ENCODE data around the gene LRRC27. TPM values are rescaled to one million over a fixed set of nuclear protein-coding genes. Genes with fewer than 3 reads are reported as not detected.

LRRC27 gene
- total RNA-seq, 4 donors from 2014 or later: 0.59 to 32.6 (median 15.3) TPM

DNA sequence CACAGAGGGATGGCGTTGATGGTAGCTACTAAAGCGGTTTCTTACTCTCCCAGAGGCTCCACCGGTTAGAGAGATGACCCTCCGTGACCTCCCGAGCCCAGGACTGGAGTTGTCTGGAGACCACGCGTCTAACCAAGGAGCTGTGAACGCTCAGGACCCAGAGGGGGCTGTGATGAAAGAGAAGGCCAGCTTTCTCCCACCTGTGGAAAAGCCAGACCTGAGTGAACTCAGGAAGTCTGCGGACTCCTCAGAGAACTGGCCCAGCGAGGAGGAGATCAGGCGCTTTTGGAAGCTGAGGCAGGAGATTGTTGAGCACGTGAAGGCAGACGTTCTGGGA is 15.9 kb downstream of the LRRC27 start:
- Histone ChIP-seq H3K9me3 (no peaks in the 10 kb centered on the region), H3K4me3 (no peak overlapping the region), H3K36me3 (no peaks in the 10 kb centered on the region), H3K4me1 (no peaks in the 10 kb centered on the region), H3K27me3 (no peaks in the 10 kb centered on the region), H3K27ac (no peak overlapping the region)
- TF ChIP-seq, protein P1, sequence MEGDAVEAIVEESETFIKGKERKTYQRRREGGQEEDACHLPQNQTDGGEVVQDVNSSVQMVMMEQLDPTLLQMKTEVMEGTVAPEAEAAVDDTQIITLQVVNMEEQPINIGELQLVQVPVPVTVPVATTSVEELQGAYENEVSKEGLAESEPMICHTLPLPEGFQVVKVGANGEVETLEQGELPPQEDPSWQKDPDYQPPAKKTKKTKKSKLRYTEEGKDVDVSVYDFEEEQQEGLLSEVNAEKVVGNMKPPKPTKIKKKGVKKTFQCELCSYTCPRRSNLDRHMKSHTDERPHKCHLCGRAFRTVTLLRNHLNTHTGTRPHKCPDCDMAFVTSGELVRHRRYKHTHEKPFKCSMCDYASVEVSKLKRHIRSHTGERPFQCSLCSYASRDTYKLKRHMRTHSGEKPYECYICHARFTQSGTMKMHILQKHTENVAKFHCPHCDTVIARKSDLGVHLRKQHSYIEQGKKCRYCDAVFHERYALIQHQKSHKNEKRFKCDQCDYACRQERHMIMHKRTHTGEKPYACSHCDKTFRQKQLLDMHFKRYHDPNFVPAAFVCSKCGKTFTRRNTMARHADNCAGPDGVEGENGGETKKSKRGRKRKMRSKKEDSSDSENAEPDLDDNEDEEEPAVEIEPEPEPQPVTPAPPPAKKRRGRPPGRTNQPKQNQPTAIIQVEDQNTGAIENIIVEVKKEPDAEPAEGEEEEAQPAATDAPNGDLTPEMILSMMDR (IDR thresholded peaks at IDR 0.05): no peak
- no peak for TF ChIP-seq POLR2A (IDR thresholded peaks at IDR 0.05)
- DNase-seq: no peak
- intact Hi-C loops (cut with DNase I; ENCODE audit: low total_unique reads): no loop called here

DNA sequence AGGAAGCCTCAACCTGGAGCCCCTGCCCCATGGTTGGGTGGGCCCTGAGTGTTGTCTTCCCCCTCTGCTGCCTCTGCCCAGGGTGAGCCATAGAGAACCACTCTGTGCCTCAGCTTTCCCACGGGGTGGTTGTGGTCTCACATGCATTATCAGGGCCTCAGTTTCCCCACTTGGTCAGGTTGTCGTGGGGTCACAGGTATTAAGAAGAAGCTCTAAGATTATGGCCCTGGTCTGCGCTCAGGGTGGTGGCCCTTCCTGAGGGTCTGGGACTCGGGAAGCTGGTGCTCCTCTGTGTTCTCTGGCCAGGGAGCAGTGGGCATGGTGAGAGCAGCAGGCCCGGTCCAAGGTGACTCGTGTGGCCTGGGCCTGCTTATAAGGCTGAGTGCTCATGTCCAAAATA is 17.8 kb downstream of the LRRC27 start:
- no peaks in the 10 kb centered on the region for H3K27me3 ChIP-seq
- no peak for TF ChIP-seq POLR2A (IDR thresholded peaks at IDR 0.05)
- TF ChIP-seq, protein P1 (IDR thresholded peaks at IDR 0.05): no peak
- no peaks in the 10 kb centered on the region for H3K9me3 ChIP-seq
- no peak for DNase-seq
- intact Hi-C loops (cut with DNase I; ENCODE audit: low total_unique reads): loop anchor here (5.0 kb wide), 1 partner anchor 127 kb away; no protein-coding TSS in a partner anchor
- no peaks in the 10 kb centered on the region for H3K4me1 ChIP-seq
- H3K4me3 ChIP-seq: no peak overlapping the region
- H3K27ac ChIP-seq: no peak overlapping the region
- no peaks in the 10 kb centered on the region for H3K36me3 ChIP-seq

DNA sequence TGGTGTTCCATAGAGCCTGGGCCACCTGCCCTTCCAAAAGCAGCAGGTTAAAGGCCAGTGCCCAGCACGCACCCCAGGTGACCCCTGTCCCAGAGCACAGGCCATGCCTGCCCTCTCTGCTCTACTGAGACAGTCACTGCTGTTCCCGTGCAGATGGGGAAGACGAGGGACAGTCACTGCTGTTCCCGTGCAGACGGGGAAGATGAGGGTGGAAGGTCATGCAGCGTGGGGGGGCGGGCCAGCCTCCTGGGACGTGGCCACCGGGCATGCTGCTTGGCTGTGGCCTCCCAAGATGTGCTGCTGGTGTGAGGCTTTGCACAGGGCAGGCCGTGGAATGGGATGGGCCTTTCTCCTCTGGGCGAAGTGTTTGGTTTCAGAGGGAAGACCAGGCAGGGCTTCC is 18.4 kb downstream of the LRRC27 start:
- intact Hi-C loops (cut with DNase I; ENCODE audit: low total_unique reads): loop anchor here (5.0 kb wide), 1 partner anchor 128 kb away; no protein-coding TSS in a partner anchor
- DNase-seq: no peak
- H3K4me3 ChIP-seq: no peak overlapping the region
- H3K9me3 ChIP-seq: no peaks in the 10 kb centered on the region
- no peaks in the 10 kb centered on the region for H3K36me3 ChIP-seq
- no peaks in the 10 kb centered on the region for H3K4me1 ChIP-seq
- H3K27ac ChIP-seq: no peak overlapping the region
- H3K27me3 ChIP-seq: no peaks in the 10 kb centered on the region
- no peak for TF ChIP-seq POLR2A (IDR thresholded peaks at IDR 0.05)
- TF ChIP-seq, protein P1 (IDR thresholded peaks at IDR 0.05): no peak

DNA sequence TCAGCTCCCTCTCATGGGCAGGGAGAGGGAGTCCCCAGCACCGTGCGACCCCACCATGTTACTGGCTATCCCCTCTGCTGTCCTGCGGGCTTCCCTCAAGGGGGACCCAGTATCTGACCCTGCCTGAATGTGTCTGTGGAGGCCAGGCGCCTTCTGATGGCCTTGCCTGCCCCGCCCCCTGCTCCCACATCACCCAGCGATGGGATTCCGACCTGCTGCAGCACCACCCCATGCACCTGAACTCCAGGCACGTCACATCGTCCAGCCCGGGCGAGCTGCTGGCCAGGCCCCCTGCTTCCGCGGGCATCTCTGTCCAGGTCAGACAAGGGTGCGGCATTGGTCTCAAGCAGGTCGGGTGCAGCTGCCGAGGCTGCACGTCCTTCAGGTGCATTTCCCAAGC is 19.0 kb downstream of the LRRC27 start:
- H3K4me1 ChIP-seq: no peaks in the 10 kb centered on the region
- TF ChIP-seq, protein P1 (IDR thresholded peaks at IDR 0.05): no peak
- TF ChIP-seq POLR2A (IDR thresholded peaks at IDR 0.05): no peak
- no peaks in the 10 kb centered on the region for H3K27me3 ChIP-seq
- H3K9me3 ChIP-seq: no peaks in the 10 kb centered on the region
- intact Hi-C loops (cut with DNase I; ENCODE audit: low total_unique reads): loop anchor here (5.0 kb wide), 1 partner anchor 129 kb away; no protein-coding TSS in a partner anchor
- no peak overlapping the region for H3K27ac ChIP-seq
- DNase-seq: no peak
- H3K36me3 ChIP-seq: no peaks in the 10 kb centered on the region
- no peak overlapping the region for H3K4me3 ChIP-seq

DNA sequence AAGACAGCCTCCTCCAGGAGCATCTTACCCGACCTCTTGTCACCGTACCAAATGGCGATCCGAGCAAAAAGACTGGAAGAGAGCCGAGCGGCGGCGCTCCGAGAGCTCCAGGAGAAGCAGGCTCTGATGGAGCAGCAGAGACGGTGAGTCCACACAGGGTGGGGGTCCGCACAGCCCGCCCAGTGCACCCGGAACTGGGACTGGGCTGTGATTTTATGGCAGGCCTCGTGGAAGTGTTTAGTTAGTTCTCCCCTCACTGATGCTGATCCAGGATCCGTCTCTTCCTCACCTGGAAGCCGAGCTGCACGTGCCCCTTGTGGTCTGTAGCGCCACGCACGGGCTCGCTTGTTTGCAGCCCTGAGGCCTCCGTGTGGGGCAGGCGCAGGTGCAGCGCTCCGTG is 19.6 kb downstream of the LRRC27 start:
- Histone ChIP-seq H3K4me1 (no peaks in the 10 kb centered on the region), H3K27me3 (no peaks in the 10 kb centered on the region), H3K9me3 (no peaks in the 10 kb centered on the region), H3K4me3 (no peak overlapping the region), H3K36me3 (no peaks in the 10 kb centered on the region), H3K27ac (no peak overlapping the region)
- TF ChIP-seq, protein P1 (IDR thresholded peaks at IDR 0.05): no peak
- TF ChIP-seq POLR2A (IDR thresholded peaks at IDR 0.05): no peak
- no peak for DNase-seq
- intact Hi-C loops (cut with DNase I; ENCODE audit: low total_unique reads): loop anchor here (5.0 kb wide), 1 partner anchor 129 kb away; no protein-coding TSS in a partner anchor
